HepG2 (cell line): ENCODE results near the gene HSPA5. TPM values are rescaled to one million over a fixed set of nuclear protein-coding genes. Genes with fewer than 3 reads are reported as not detected.

Experiments used
- BCL6 ChIP-seq: IDR thresholded peaks from 2 replicates; pipeline ENCODE4 v1.6.1; 2016; ENCODE audit warnings: missing genetic modification reagents, missing compliant biosample characterization
- CCAR2 ChIP-seq: fragments of 200-400 bp; formaldehyde crosslinking; optimal IDR thresholded peaks from 2 replicates; pipeline ENCODE3; 2018; ENCODE audit warnings: low read depth, mild to moderate bottlenecking, low read length, moderate library complexity
- ERF ChIP-seq: IDR thresholded peaks from 2 replicates; pipeline ENCODE4 v1.6.1; 2018; ENCODE audit warnings: missing biosample characterization, missing genetic modification reagents
- MAZ ChIP-seq, 2 experiments: sonication (generic) in 1 of 2; formaldehyde crosslinking in 1 of 2; IDR thresholded peaks; 2 replicates each; pipeline versions ENCODE4 v1.5.0 to v1.6.1; 2012 to 2020; ENCODE audit warnings: low read depth in 2 of 2, mild to moderate bottlenecking in 2 of 2, borderline replicate concordance in 1 of 2, improper control_type of control experiment in 1 of 2, low read length in 1 of 2, missing genetic modification reagents in 1 of 2, moderate library complexity in 1 of 2
- MTERF4 ChIP-seq: sonication (generic); formaldehyde crosslinking; IDR thresholded peaks from 2 replicates; pipeline ENCODE4 v1.8.0; 2023; ENCODE audit warnings: mild to moderate bottlenecking, missing genetic modification reagents
- MXD1 ChIP-seq: sonication (generic); formaldehyde crosslinking; IDR thresholded peaks from 2 replicates; pipeline ENCODE4 v1.4.0; 2020; ENCODE audit warnings: mild to moderate bottlenecking, missing genetic modification reagents
- NFIB ChIP-seq: sonication (generic); formaldehyde crosslinking; IDR thresholded peaks from 2 replicates; pipeline ENCODE4 v1.9.0; 2021; ENCODE audit warnings: missing genetic modification reagents, mild to moderate bottlenecking, borderline replicate concordance
- PAXIP1 ChIP-seq: sonication (generic); formaldehyde crosslinking; conservative IDR thresholded peaks from 2 replicates; pipeline ENCODE4 v1.4.0; 2020; ENCODE audit warnings: mild to moderate bottlenecking, missing genetic modification reagents, moderate library complexity
- PHF5A ChIP-seq: IDR thresholded peaks from one replicate; pipeline ENCODE4 v1.6.1; 2018; ENCODE audit warnings: low read depth, missing genetic modification reagents; ENCODE audit not compliant: unreplicated experiment
- RNF2 ChIP-seq: fragments of 450-650 bp; conservative IDR thresholded peaks from 2 replicates; pipeline ENCODE4 v1.6.1; 2016; ENCODE audit warnings: low read depth
- SIN3A ChIP-seq: IDR thresholded peaks from 2 replicates; pipeline ENCODE4 v1.6.1; 2011; ENCODE audit warnings: low read depth, mild to moderate bottlenecking, control low read depth, low read length, borderline replicate concordance
- TFDP1 ChIP-seq: IDR thresholded peaks from 2 replicates; pipeline ENCODE4 v1.6.1; 2016; ENCODE audit warnings: missing compliant biosample characterization, missing genetic modification reagents, borderline replicate concordance
- TGIF2 ChIP-seq: IDR thresholded peaks from 2 replicates; pipeline ENCODE4 v1.6.1; 2016; ENCODE audit warnings: control low read depth, missing compliant biosample characterization
- ZFX ChIP-seq: sonication (generic); formaldehyde crosslinking; IDR thresholded peaks from 2 replicates; pipeline ENCODE4 v1.4.0; 2020; ENCODE audit warnings: mild to moderate bottlenecking, low read depth, missing genetic modification reagents, moderate library complexity
- ZNF30 ChIP-seq: sonication (generic); formaldehyde crosslinking; IDR thresholded peaks from 2 replicates; pipeline ENCODE4 v1.5.0; 2020; ENCODE audit warnings: mild to moderate bottlenecking, missing genetic modification reagents
- ZNF616 ChIP-seq: sonication (generic); formaldehyde crosslinking; IDR thresholded peaks from 2 replicates; pipeline ENCODE4 v1.5.0; 2020; ENCODE audit warnings: low read depth, mild to moderate bottlenecking, missing genetic modification reagents
- ZNF644 ChIP-seq: IDR thresholded peaks from 2 replicates; pipeline ENCODE4 v1.6.1; 2016; ENCODE audit warnings: low read depth
- ZNF678 ChIP-seq: sonication (generic); formaldehyde crosslinking; IDR thresholded peaks from 2 replicates; pipeline ENCODE4 v1.4.0; 2020; ENCODE audit warnings: mild to moderate bottlenecking, missing genetic modification reagents
- ZNF710 ChIP-seq: sonication (generic); formaldehyde crosslinking; IDR thresholded peaks from 2 replicates; pipeline ENCODE4 v1.5.0; 2020; ENCODE audit warnings: mild to moderate bottlenecking, missing genetic modification reagents, borderline replicate concordance
- polyA plus RNA-seq, 8 experiments: library from polyadenylated mRNA; depleted of rRNA in 3 of 8; stranded (reverse) in 7 of 8; unstranded in 1 of 8; fragments of >200 nt; fragmentation: Illumina TruSeq in 4 of 8; extraction: Trizol in 4 of 8; gene quantifications; 2 replicates each; pipeline versions ENCODE4 v1.2.1 to v1.2.3, GENCODE V29; 2011 to 2016; ENCODE audit warnings: low read depth in 4 of 8, missing spikeins in 1 of 8, mixed read lengths in 1 of 8; ENCODE audit not compliant: insufficient read depth in 1 of 8
- total RNA-seq, 5 experiments: library from RNA; depleted of rRNA; stranded (reverse); fragments of >200 nt; fragmentation: Illumina TruSeq; extraction: Trizol; gene quantifications; 2 replicates each; pipeline ENCODE4 v1.2.3, GENCODE V29; 2016; ENCODE audit warnings: low read depth in 1 of 5

HSPA5 gene
- total and polyA plus RNA-seq, 2 of the 13 experiments (the other 11 are each of a cell fraction or from before 2014, with no cell fraction given): 201 to 206 TPM

GRCh38 chr9:125241000-125241862 lies at the start of gene HSPA5 (continued):
- TF ChIP-seq TGIF2 (CRISPR knock-in tag) (0 out of 2 replicates have a peak, but pooled peaks have one; percentile 15), SIN3A (peak; percentile 73; the same call in 1 of the 2 replicates), RNF2 (peak; percentile 20; the same call in 1 of the 2 replicates), ZNF644 (CRISPR knock-in tag) (no peak), ZNF678 (CRISPR knock-in tag) (0 out of 2 replicates have a peak, but pooled peaks have one; percentile 17), CCAR2 (no peak), ZFX (CRISPR knock-in tag) (peak; percentile 98), PAXIP1 (CRISPR knock-in tag) (0 out of 2 replicates have a peak, but pooled peaks have one; percentile 6), ZNF30 (CRISPR knock-in tag) (0 out of 2 replicates have a peak, but pooled peaks have one; percentile 24), ZNF616 (CRISPR knock-in tag) (no peak; the same call in 1 of the 2 replicates), MAZ (IDR thresholded peaks at IDR 0.05; ENCODE audit: borderline replicate concordance, low read depth, low read length) (peak; percentile 82), MAZ (CRISPR knock-in tag; IDR thresholded peaks at IDR 0.05; ENCODE audit: low read depth) (peak; percentile 77), BCL6 (CRISPR knock-in tag) (peak; percentile 51; the same call in 1 of the 2 replicates), ZNF710 (CRISPR knock-in tag) (no peak; the same call in 1 of the 2 replicates), ERF (CRISPR knock-in tag) (no peak; the same call in 1 of the 2 replicates), PHF5A (peak; percentile 55), TFDP1 (CRISPR knock-in tag) (no peak; the same call in 1 of the 2 replicates), MTERF4 (CRISPR knock-in tag) (0 out of 2 replicates have a peak, but pooled peaks have one; percentile 11), MXD1 (peak; percentile 81), NFIB (no peak)
